Measurements from ENCODE around the gene PAPLN. TPM values are rescaled to one million over a fixed set of nuclear protein-coding genes. Genes with fewer than 3 reads are reported as not detected.

Gene PAPLN
- total and polyA plus RNA-seq, 2 experiments from 2014 or later: 2.8 to 13.2 TPM

GRCh38 chr14:73276836-73277235, 39.5 kb downstream of the PAPLN start (continued):
- TF ChIP-seq ZNF462 (CRISPR knock-in tag; IDR thresholded peaks at IDR 0.05) (no peak), ETS1 (IDR thresholded peaks at IDR 0.05) (no peak), JUNB (IDR thresholded peaks at IDR 0.05; ENCODE audit: unreplicated experiment) (no peak), EZH2phosphoT487 (IDR thresholded peaks at IDR 0.05; ENCODE audit: unreplicated experiment) (no peak), EZH2 (IDR thresholded peaks at IDR 0.05; ENCODE audit: low read depth, unreplicated experiment) (no peak)

- Histone ChIP-seq H3K9me2 (ENCODE audit: insufficient read depth) (no peaks in the 10 kb centered on the region), H3K27ac (ENCODE audit: low read depth) (no peak overlapping the region), H3K4me3 (no peak overlapping the region), H3F3A (replicated peaks; ENCODE audit: low read depth) (peaks cover 8% of the 10 kb centered on the region; the same call in 1 of the 2 replicates), H4K20me1 (replicated peaks; ENCODE audit: insufficient read depth) (peaks cover 8% of the 10 kb centered on the region; the same call in 1 of the 2 replicates), H2AFZ (no peak overlapping the region), H3K27me3 (ENCODE audit: insufficient read depth) (no peaks in the 10 kb centered on the region), H3K79me2 (replicated peaks; ENCODE audit: insufficient read depth) (no peaks in the 10 kb centered on the region), H3K4me2 (no peak overlapping the region), H3K36me3 (ENCODE audit: insufficient read depth) (0 out of 2 replicates have a peak, but pooled peaks cover 9% of the 10 kb centered on the region), H3K4me1 (ENCODE audit: insufficient read depth) (0 out of 2 replicates have a peak, but pooled peaks cover 6% of the 10 kb centered on the region)
- ATAC-seq (no peak), DNase-seq (ENCODE audit: low spot score) (no peak)
- no peak overlapping the region for H3K4me3 Mint-ChIP-seq
- peaks cover 16% of the 10 kb centered on the region for H3K4me1 Mint-ChIP-seq
- H3K36me3 Mint-ChIP-seq (ENCODE audit: low read depth): peaks cover 39% of the 10 kb centered on the region
- H3K27ac Mint-ChIP-seq: no peak overlapping the region
- H3K9me3 Mint-ChIP-seq: no peaks in the 10 kb centered on the region
- no peaks in the 10 kb centered on the region for H3K27me3 Mint-ChIP-seq (ENCODE audit: insufficient read depth, low read depth, poor library complexity)
- TF ChIP-seq CTCF (conservative IDR thresholded peaks at IDR 0.05; ENCODE audit: low read depth in 2 of 2) (no peak), POLR2AphosphoS5 (IDR thresholded peaks at IDR 0.05; ENCODE audit: low read depth) (no peak), JUNB (IDR thresholded peaks at IDR 0.05; ENCODE audit: unreplicated experiment) (no peak), ETS1 (IDR thresholded peaks at IDR 0.05) (no peak), STAT1 (IDR thresholded peaks at IDR 0.05; ENCODE audit: unreplicated experiment) (no peak), REST (IDR thresholded peaks at IDR 0.05; ENCODE audit: unreplicated experiment) (no peak), NANOG (IDR thresholded peaks at IDR 0.05; ENCODE audit: borderline replicate concordance) (no peak)
These were observed 40.1 kb downstream of the PAPLN start for GRCh38 chr14:73277376-73277775.

All from GM23338 (cell line).